Loucy (cell line): ENCODE measurements around the gene RAB39A.

Source experiments
- H2AFZ ChIP-seq: fragments of 200-600 bp; sonication (generic); 2 replicates; pipeline ENCODE4 v1.6.0; 2016; ENCODE audit warnings: antibody characterized with exemption, mild to moderate bottlenecking, low read length, moderate library complexity
- H3F3A ChIP-seq: fragments of 200-600 bp; 2 replicates; pipeline ENCODE4 v1.6.0; 2016; ENCODE audit warnings: antibody characterized with exemption, low read depth, mild to moderate bottlenecking
- H3K27me3 ChIP-seq: fragments of 200-600 bp; sonication (generic); 2 replicates; pipeline ENCODE4 v1.6.1; 2014; ENCODE audit warnings: low read length, mild to moderate bottlenecking; ENCODE audit not compliant: insufficient read depth, poor library complexity, severe bottlenecking
- H3K36me3 ChIP-seq: fragments of 200-600 bp; sonication (generic); 2 replicates; pipeline ENCODE4 v1.6.1; 2016; ENCODE audit warnings: low read length; ENCODE audit not compliant: insufficient read depth
- H3K4me1 ChIP-seq: fragments of 200-600 bp; sonication (generic); 2 replicates; pipeline ENCODE4 v1.5.1; 2014; ENCODE audit warnings: low read length, mild to moderate bottlenecking; ENCODE audit not compliant: insufficient read depth, poor library complexity, severe bottlenecking
- H3K4me2 ChIP-seq: fragments of 200-600 bp; sonication (generic); 2 replicates; pipeline ENCODE4 v1.6.0; 2014; ENCODE audit warnings: antibody characterized with exemption, low read length, low read depth, mild to moderate bottlenecking; ENCODE audit not compliant: poor library complexity, severe bottlenecking
- H3K4me3 ChIP-seq: fragments of 200-600 bp; sonication (generic); 2 replicates; pipeline ENCODE4 v1.5.1; 2014; ENCODE audit warnings: low read length, mild to moderate bottlenecking, mixed read lengths; ENCODE audit not compliant: poor library complexity, severe bottlenecking
- H3K79me2 ChIP-seq: fragments of 200-600 bp; sonication (generic); 2 replicates; pipeline ENCODE4 v1.6.1; 2014; ENCODE audit warnings: low read length; ENCODE audit not compliant: insufficient read depth
- H3K9ac ChIP-seq: fragments of 200-600 bp; sonication (generic); 2 replicates; pipeline ENCODE4 v1.6.0; 2014; ENCODE audit warnings: mild to moderate bottlenecking, low read depth, low read length, moderate library complexity; ENCODE audit not compliant: poor library complexity, severe bottlenecking
- H3K9me2 ChIP-seq: fragments of 200-600 bp; sonication (generic); replicated peaks from 2 replicates; pipeline ENCODE4 v1.6.1; 2016; ENCODE audit warnings: low read depth, low read length, mixed read lengths
- H3K9me3 ChIP-seq: fragments of 200-600 bp; sonication (generic); 2 replicates; pipeline ENCODE4 v1.6.1; 2014; ENCODE audit warnings: mild to moderate bottlenecking, antibody characterized with exemption, low read length, low read depth; ENCODE audit not compliant: insufficient read depth
- H4K20me1 ChIP-seq: fragments of 200-600 bp; sonication (generic); 2 replicates; pipeline ENCODE4 v1.6.0; 2014; ENCODE audit warnings: antibody characterized with exemption, low read length, mild to moderate bottlenecking; ENCODE audit not compliant: insufficient read depth, poor library complexity, severe bottlenecking
- EZH2phosphoT487 ChIP-seq: fragments of 200-600 bp; IDR thresholded peaks from 2 replicates; pipeline ENCODE4 v1.6.1; 2018; ENCODE audit warnings: antibody characterized with exemption, mild to moderate bottlenecking, moderate library complexity, borderline replicate concordance
- TF ChIP-seq, protein P1 (sequence below): fragments of 200-600 bp; sonication (generic); conservative IDR thresholded peaks from 2 replicates; pipeline ENCODE4 v1.5.1; 2014; ENCODE audit warnings: mild to moderate bottlenecking, antibody characterized with exemption, low read length

Gene RAB39A

DNA sequence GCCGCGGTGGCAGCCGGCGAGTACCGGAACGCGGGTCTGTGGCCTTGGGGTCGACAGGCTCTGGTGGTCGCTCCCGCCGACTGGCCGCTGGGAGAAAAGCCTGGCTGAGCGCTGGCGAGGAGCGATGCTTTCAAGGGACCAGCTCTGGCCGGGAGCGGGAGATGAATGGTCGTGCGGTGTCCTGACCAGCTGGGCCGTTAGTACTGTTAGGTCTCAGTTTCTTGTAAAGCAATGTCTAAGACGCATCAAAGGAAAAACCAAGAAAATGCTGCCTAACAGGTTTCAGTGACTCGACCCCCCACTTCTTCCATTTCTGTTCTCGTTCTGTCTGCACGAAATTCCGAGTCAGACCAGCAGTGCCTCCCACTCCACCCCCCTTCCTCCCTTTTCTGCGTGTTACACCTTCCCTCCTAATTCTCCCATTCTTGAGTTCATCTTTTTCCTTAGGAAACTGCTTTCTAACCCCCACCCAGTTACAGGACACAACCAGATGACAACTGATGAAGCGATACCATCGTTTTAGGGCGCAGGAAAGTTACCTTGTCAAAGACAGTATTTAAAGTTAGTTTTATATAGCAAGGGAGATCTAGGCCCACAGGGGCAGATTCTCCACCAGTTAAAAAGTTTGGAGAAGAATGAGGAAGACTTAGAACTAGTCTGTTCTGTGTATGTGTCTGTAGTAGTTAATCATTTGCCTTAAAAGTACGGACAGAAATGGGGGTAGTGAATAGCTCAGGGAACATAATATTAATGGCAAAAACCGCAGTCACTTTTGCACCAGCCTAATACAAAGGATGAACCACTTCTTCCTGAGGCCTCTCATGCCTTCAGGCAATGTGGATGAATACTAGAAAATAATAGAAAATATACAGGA lies 81.5 kb downstream of the RAB39A start:
- peaks cover 51% of the 10 kb centered on the region for H4K20me1 ChIP-seq
- H3K4me3 ChIP-seq = peak overlapping the region; percentile 98
- peak overlapping the region; percentile 98 for H3K9ac ChIP-seq
- no peak for TF ChIP-seq EZH2phosphoT487
- TF ChIP-seq, protein P1, sequence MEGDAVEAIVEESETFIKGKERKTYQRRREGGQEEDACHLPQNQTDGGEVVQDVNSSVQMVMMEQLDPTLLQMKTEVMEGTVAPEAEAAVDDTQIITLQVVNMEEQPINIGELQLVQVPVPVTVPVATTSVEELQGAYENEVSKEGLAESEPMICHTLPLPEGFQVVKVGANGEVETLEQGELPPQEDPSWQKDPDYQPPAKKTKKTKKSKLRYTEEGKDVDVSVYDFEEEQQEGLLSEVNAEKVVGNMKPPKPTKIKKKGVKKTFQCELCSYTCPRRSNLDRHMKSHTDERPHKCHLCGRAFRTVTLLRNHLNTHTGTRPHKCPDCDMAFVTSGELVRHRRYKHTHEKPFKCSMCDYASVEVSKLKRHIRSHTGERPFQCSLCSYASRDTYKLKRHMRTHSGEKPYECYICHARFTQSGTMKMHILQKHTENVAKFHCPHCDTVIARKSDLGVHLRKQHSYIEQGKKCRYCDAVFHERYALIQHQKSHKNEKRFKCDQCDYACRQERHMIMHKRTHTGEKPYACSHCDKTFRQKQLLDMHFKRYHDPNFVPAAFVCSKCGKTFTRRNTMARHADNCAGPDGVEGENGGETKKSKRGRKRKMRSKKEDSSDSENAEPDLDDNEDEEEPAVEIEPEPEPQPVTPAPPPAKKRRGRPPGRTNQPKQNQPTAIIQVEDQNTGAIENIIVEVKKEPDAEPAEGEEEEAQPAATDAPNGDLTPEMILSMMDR = no peak
- H3K9me3 ChIP-seq = no peaks in the 10 kb centered on the region
- H3K4me2 ChIP-seq = peak overlapping the region; percentile 97
- H3K79me2 ChIP-seq = peaks cover 60% of the 10 kb centered on the region
- no peaks in the 10 kb centered on the region for H3K27me3 ChIP-seq
- H3K4me1 ChIP-seq = peaks cover 38% of the 10 kb centered on the region
- H3K36me3 ChIP-seq = no peaks in the 10 kb centered on the region
- peak overlapping the region; percentile 99 for H2AFZ ChIP-seq
- no peaks in the 10 kb centered on the region for H3K9me2 ChIP-seq
- H3F3A ChIP-seq = no peaks in the 10 kb centered on the region

DNA sequence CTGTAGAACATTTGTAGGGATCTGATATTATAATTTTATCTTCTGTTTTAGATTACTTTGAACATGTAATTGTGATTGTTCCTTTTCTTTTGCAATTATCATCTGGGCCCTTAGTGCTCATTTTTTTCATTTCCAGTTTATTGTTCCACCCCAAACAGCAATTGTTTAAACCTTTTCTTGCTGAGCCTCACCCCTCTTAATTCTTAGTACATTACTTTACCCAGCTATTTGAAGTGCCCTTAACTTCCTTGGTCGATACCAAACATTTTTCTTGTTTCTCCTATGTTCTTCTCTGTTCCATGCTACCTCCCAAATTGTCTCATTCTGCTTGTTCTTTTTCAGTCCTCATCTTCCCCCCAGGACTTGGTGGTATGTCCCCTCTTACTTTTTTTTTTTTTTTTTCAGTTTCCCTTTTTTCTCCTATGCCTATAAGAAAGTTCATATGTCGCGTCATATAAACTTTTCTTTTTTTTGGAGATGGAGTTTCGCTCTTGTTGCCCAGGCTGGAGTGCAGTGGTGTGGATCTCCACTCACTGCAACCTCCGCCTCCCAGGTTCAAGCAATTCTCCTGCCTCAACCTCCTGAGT lies 84.0 kb downstream of the RAB39A start:
- Histone ChIP-seq H3K9ac (peak overlapping the region; percentile 98), H3K27me3 (no peaks in the 10 kb centered on the region), H4K20me1 (peaks cover 74% of the 10 kb centered on the region), H3K4me3 (peak overlapping the region; percentile 98), H3K36me3 (no peaks in the 10 kb centered on the region), H3K4me2 (peak overlapping the region; percentile 97), H3F3A (no peaks in the 10 kb centered on the region), H3K9me2 (no peaks in the 10 kb centered on the region), H2AFZ (no peak overlapping the region), H3K9me3 (no peaks in the 10 kb centered on the region), H3K4me1 (peaks cover 56% of the 10 kb centered on the region), H3K79me2 (peaks cover 85% of the 10 kb centered on the region)
- TF ChIP-seq, protein P1 = no peak
- TF ChIP-seq EZH2phosphoT487 = no peak
